KMS-11 (cell line): ENCODE measurements around the gene TDP1.
"Not testable (repeated sequence)": the region's sequence is repeated elsewhere in the genome, so short reads cannot be mapped to it uniquely, and the experiment has no call there.

Source experiments
- H2AFZ ChIP-seq: fragments of 200-600 bp; sonication (generic); 2 replicates; pipeline ENCODE4 v1.6.1; 2016; ENCODE audit warnings: antibody characterized with exemption, mixed run types, low read depth
- H3K27ac ChIP-seq: fragments of 200-600 bp; sonication (generic); 2 replicates; pipeline ENCODE4 v1.6.1; 2016; ENCODE audit warnings: mild to moderate bottlenecking, mixed run types
- H3K27me3 ChIP-seq: fragments of 200-600 bp; sonication (generic); 2 replicates; pipeline ENCODE4 v1.6.1; 2017; ENCODE audit warnings: mild to moderate bottlenecking, low read depth, mixed run types, moderate library complexity; ENCODE audit not compliant: insufficient read depth
- H3K36me3 ChIP-seq: fragments of 200-600 bp; sonication (generic); 2 replicates; pipeline ENCODE4 v1.6.1; 2017; ENCODE audit warnings: mild to moderate bottlenecking, mixed run types; ENCODE audit not compliant: insufficient read depth
- H3K4me1 ChIP-seq: fragments of 200-600 bp; sonication (generic); 2 replicates; pipeline ENCODE4 v1.6.1; 2016; ENCODE audit warnings: mild to moderate bottlenecking, low read depth, mixed run types; ENCODE audit not compliant: poor library complexity, severe bottlenecking
- H3K4me2 ChIP-seq: fragments of 200-600 bp; sonication (generic); 2 replicates; pipeline ENCODE4 v1.7.0; 2016; ENCODE audit warnings: mild to moderate bottlenecking, mixed run types
- H3K4me3 ChIP-seq: fragments of 200-600 bp; sonication (generic); IDR thresholded peaks from 2 replicates; pipeline ENCODE4 v1.6.1; 2017; ENCODE audit warnings: low read depth, low read length, mixed read lengths; ENCODE audit not compliant: insufficient read depth
- H3K79me2 ChIP-seq: fragments of 200-600 bp; sonication (generic); 2 replicates; pipeline ENCODE4 v1.6.1; 2016; ENCODE audit warnings: low read depth, mixed run types; ENCODE audit not compliant: insufficient read depth
- H3K9ac ChIP-seq: fragments of 200-600 bp; sonication (generic); 2 replicates; pipeline ENCODE4 v1.6.1; 2016; ENCODE audit warnings: mild to moderate bottlenecking, mixed run types
- H4K20me1 ChIP-seq: fragments of 200-600 bp; sonication (generic); 2 replicates; pipeline ENCODE4 v1.6.1; 2016; ENCODE audit warnings: mild to moderate bottlenecking, mixed run types; ENCODE audit not compliant: insufficient read depth
- CTCF ChIP-seq: fragments of 200-600 bp; sonication (generic); conservative IDR thresholded peaks from 2 replicates; pipeline ENCODE4 v1.6.1; 2017; ENCODE audit warnings: low read depth, mild to moderate bottlenecking, antibody characterized with exemption, low read length, moderate library complexity, mixed read lengths

Gene TDP1

DNA sequence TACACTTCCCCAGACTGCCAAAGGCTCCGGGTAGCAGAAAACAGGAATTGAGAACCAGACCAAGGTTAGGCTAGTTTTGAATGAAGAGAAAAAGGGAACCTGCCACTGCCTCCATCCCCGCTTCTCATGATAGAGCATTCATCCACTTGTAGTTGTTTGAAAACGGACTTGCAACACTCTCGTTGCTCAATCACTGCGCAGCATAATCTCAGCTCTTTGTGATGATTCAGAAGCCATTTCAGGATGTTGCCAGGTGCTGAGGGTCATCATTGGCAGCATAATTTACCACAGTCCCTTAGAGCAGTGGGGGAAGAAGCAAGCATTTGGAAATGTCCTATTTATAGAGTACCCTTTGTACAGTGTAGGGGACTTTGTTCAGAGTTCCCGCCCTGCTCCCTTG is 131.7 kb downstream of the TDP1 start:
- H3K27ac ChIP-seq = no peak overlapping the region
- no peaks in the 10 kb centered on the region for H3K27me3 ChIP-seq
- no peaks in the 10 kb centered on the region for H3K4me1 ChIP-seq
- H3K9ac ChIP-seq = no peak overlapping the region
- H3K79me2 ChIP-seq = no peaks in the 10 kb centered on the region
- no peaks in the 10 kb centered on the region for H4K20me1 ChIP-seq
- no peak overlapping the region for H3K4me3 ChIP-seq
- H3K36me3 ChIP-seq = no peaks in the 10 kb centered on the region
- no peak overlapping the region for H3K4me2 ChIP-seq
- TF ChIP-seq CTCF = no peak
- H2AFZ ChIP-seq = no peak overlapping the region

GRCh38 chr14:90088176-90088575 is 132.4 kb downstream of the TDP1 start:
- H3K79me2 ChIP-seq = no peaks in the 10 kb centered on the region
- no peak for TF ChIP-seq CTCF
- no peaks in the 10 kb centered on the region for H3K36me3 ChIP-seq
- H2AFZ ChIP-seq = no peak overlapping the region
- no peak overlapping the region for H3K9ac ChIP-seq
- no peaks in the 10 kb centered on the region for H3K4me1 ChIP-seq
- H3K27ac ChIP-seq = no peak overlapping the region
- H4K20me1 ChIP-seq = no peaks in the 10 kb centered on the region
- no peak overlapping the region for H3K4me3 ChIP-seq
- H3K27me3 ChIP-seq = no peaks in the 10 kb centered on the region
- no peak overlapping the region for H3K4me2 ChIP-seq

- H3K4me2 ChIP-seq, H4K20me1 ChIP-seq, H3K4me1 ChIP-seq, H3K9ac ChIP-seq, H3K36me3 ChIP-seq, H3K27ac ChIP-seq, H2AFZ ChIP-seq, H3K4me3 ChIP-seq, H3K79me2 ChIP-seq, H3K27me3 ChIP-seq: not testable (repeated sequence)
Measured at GRCh38 chr14:90089486-90089885, 133.8 kb downstream of the TDP1 start.

GRCh38 chr14:90091393-90091792 is 135.7 kb downstream of the TDP1 start:
- no peaks in the 10 kb centered on the region for H4K20me1 ChIP-seq
- no peaks in the 10 kb centered on the region for H3K27me3 ChIP-seq
- no peak for TF ChIP-seq CTCF
- no peak overlapping the region for H2AFZ ChIP-seq
- no peak overlapping the region for H3K27ac ChIP-seq
- no peaks in the 10 kb centered on the region for H3K36me3 ChIP-seq
- no peaks in the 10 kb centered on the region for H3K4me1 ChIP-seq
- H3K4me2 ChIP-seq = no peak overlapping the region
- H3K4me3 ChIP-seq = no peak overlapping the region
- H3K9ac ChIP-seq = no peak overlapping the region
- H3K79me2 ChIP-seq = no peaks in the 10 kb centered on the region

DNA sequence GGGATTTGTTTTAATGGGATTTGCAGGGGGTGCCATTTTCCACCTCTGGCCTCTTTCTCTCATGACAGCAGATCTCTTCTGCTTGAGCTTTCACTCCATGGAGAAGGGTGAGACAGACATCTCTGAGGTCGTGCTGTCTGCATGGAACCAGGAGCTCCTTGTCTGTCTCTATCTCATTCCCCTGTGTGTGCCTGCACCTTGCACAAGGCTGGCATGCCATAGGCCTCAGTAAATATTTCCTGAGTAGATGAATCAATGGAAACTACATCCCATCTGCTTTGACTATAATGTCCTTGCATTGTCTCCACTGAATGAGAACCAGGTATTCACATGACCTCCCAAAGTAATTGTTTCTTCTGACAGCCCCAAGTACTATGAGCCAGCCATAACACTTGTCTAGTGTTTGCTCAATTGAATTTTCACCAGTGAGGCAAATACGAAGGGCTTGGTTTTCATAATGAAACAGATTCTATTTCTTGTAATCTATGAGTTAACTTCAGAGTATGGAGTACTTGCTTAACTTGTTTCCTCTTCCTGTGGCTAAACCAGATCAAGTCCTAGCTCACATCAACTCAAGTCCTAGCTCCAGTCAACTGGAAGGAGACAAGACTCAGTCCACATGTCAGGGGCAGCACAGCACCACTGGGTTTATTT is 138.3 kb downstream of the TDP1 start:
- Histone ChIP-seq H4K20me1 (no peaks in the 10 kb centered on the region), H3K27me3 (no peaks in the 10 kb centered on the region), H3K36me3 (no peaks in the 10 kb centered on the region), H3K4me3 (no peak overlapping the region), H2AFZ (no peak overlapping the region), H3K27ac (no peak overlapping the region), H3K9ac (no peak overlapping the region), H3K4me1 (no peaks in the 10 kb centered on the region), H3K79me2 (no peaks in the 10 kb centered on the region), H3K4me2 (no peak overlapping the region)
- TF ChIP-seq CTCF = no peak
